ENCODE measurements around the gene TBX1. TPM values are rescaled to one million over a fixed set of nuclear protein-coding genes. Genes with fewer than 3 reads are reported as not detected.
"Not testable (repeated sequence)": the region's sequence is repeated elsewhere in the genome, so short reads cannot be mapped to it uniquely, and the experiment has no call there.

The TBX1 gene
- polyA plus RNA-seq, 1 donor from 2014 or later: not detected

GRCh38 chr22:19724927-19725661 is 35.5 kb upstream of the TBX1 start:
- no peak for TF ChIP-seq SMC3 (conservative IDR thresholded peaks at IDR 0.05; ENCODE audit: poor library complexity)
- no peaks in the 10 kb centered on the region for H3K9me3 ChIP-seq (ENCODE audit: low read length)
- H3K27ac ChIP-seq (ENCODE audit: low read length): no peak overlapping the region
- peaks cover 31% of the 10 kb centered on the region for H4K20me1 ChIP-seq (ENCODE audit: insufficient read depth)
- no peak overlapping the region for H3K4me2 ChIP-seq (ENCODE audit: low read length)
- H3K4me3 ChIP-seq (ENCODE audit: low read length): no peak overlapping the region
- no peaks in the 10 kb centered on the region for H3K79me2 ChIP-seq (replicated peaks; ENCODE audit: insufficient read depth, low read length)
- peaks cover 82% of the 10 kb centered on the region for H3K27me3 ChIP-seq (ENCODE audit: insufficient read depth, low read depth, low read length)
- H3K9me2 ChIP-seq (ENCODE audit: insufficient read depth, low read length): no peaks in the 10 kb centered on the region
- no peak overlapping the region for H3K9ac ChIP-seq (ENCODE audit: low read length)
- no peak overlapping the region for H2AFZ ChIP-seq (ENCODE audit: low read depth, low read length)
- H3K36me3 ChIP-seq (ENCODE audit: insufficient read depth, low read length): peaks cover 6% of the 10 kb centered on the region
- no peaks in the 10 kb centered on the region for H3F3A ChIP-seq (ENCODE audit: insufficient read depth, low read length, poor library complexity, severe bottlenecking)

GRCh38 chr22:19726064-19726788 is 34.4 kb upstream of the TBX1 start:
- not testable (repeated sequence) for H3K9ac ChIP-seq (ENCODE audit: low read length); H3K4me3 ChIP-seq (ENCODE audit: low read length); H3K4me2 ChIP-seq (ENCODE audit: low read length); H3K36me3 ChIP-seq (ENCODE audit: insufficient read depth, low read length); H3K9me2 ChIP-seq (ENCODE audit: insufficient read depth, low read length); H2AFZ ChIP-seq (ENCODE audit: low read depth, low read length); H3K79me2 ChIP-seq (replicated peaks; ENCODE audit: insufficient read depth, low read length); H3K27ac ChIP-seq (ENCODE audit: low read length); H3F3A ChIP-seq (ENCODE audit: insufficient read depth, low read length, poor library complexity, severe bottlenecking); H3K9me3 ChIP-seq (ENCODE audit: low read length)
- H3K27me3 ChIP-seq (ENCODE audit: insufficient read depth, low read depth, low read length): peaks cover 71% of the 10 kb centered on the region
- peaks cover 20% of the 10 kb centered on the region for H4K20me1 ChIP-seq (ENCODE audit: insufficient read depth)

- Histone ChIP-seq H3K36me3 (ENCODE audit: insufficient read depth, low read length) (no peaks in the 10 kb centered on the region), H3K4me2 (ENCODE audit: low read length) (no peak overlapping the region), H3K9me3 (ENCODE audit: low read length) (no peaks in the 10 kb centered on the region), H4K20me1 (ENCODE audit: insufficient read depth) (peaks cover 16% of the 10 kb centered on the region), H3K27me3 (ENCODE audit: insufficient read depth, low read depth, low read length) (peaks cover 58% of the 10 kb centered on the region), H3K9ac (ENCODE audit: low read length) (no peak overlapping the region), H3K27ac (ENCODE audit: low read length) (no peak overlapping the region), H3K79me2 (replicated peaks; ENCODE audit: insufficient read depth, low read length) (no peaks in the 10 kb centered on the region), H3K4me3 (ENCODE audit: low read length) (no peak overlapping the region), H3K9me2 (ENCODE audit: insufficient read depth, low read length) (no peaks in the 10 kb centered on the region), H3F3A (ENCODE audit: insufficient read depth, low read length, poor library complexity, severe bottlenecking) (no peaks in the 10 kb centered on the region), H2AFZ (ENCODE audit: low read depth, low read length) (no peak overlapping the region)
- TF ChIP-seq POLR2AphosphoS5 (IDR thresholded peaks at IDR 0.05) (no peak), CTCF (IDR thresholded peaks at IDR 0.05; ENCODE audit: poor library complexity, severe bottlenecking) (no peak), REST (IDR thresholded peaks at IDR 0.05; ENCODE audit: borderline replicate concordance) (no peak), MXI1 (conservative IDR thresholded peaks at IDR 0.05; ENCODE audit: poor library complexity, severe bottlenecking) (no peak), RAD21 (conservative IDR thresholded peaks at IDR 0.05) (no peak), TAF1 (IDR thresholded peaks at IDR 0.05; ENCODE audit: low read depth) (no peak), EP300 (conservative IDR thresholded peaks at IDR 0.05; ENCODE audit: poor library complexity, severe bottlenecking) (no peak), EZH2 (IDR thresholded peaks at IDR 0.05; ENCODE audit: borderline replicate concordance, insufficient read depth, low read length, poor library complexity, severe bottlenecking) (no peak), SMC3 (conservative IDR thresholded peaks at IDR 0.05; ENCODE audit: poor library complexity) (no peak)
Observed at GRCh38 chr22:19727310-19728150, 33.0 kb upstream of the TBX1 start.

Data from neural cell (in vitro differentiated cells).